Panc1 (cell line): ENCODE data around the gene NECTIN1. TPM values are rescaled to one million over a fixed set of nuclear protein-coding genes. Genes with fewer than 3 reads are reported as not detected.

Experiments used
- ATAC-seq: fragments of 200-7000 bp; cut with Tn5 transposase; 2 replicates; pipeline ENCODE4 v1.9.1; 2020; ENCODE audit warnings: mild to moderate bottlenecking, moderate library complexity
- BruUV-seq: library from RNA; stranded (reverse); fragments of 400-500 nt; replicated peaks from 2 replicates; lab custom pipeline; 2021; lab: Mats Ljungman, UMichigan
- CTCF ChIA-PET: fragments of 300-600 bp; sonication (Branson Sonifier 250); formaldehyde crosslinking; loops from one replicate; lab custom pipeline; 2022; ENCODE audit warnings: antibody characterized with exemption; lab: Charles Lee
- POLR2A ChIA-PET: fragments of 300-600 bp; sonication (Branson Sonifier 250); formaldehyde crosslinking; loops from one replicate; lab custom pipeline; 2022; ENCODE audit warnings: antibody characterized with exemption; lab: Charles Lee
- DNase-seq: peaks from one replicate; pipeline ENCODE4 v3.0.0-alpha.2; 2010; ENCODE audit warnings: low read depth, low spot score
- H3K27ac ChIP-seq: 2 replicates; pipeline ENCODE4 v1.5.1; 2011; ENCODE audit warnings: mild to moderate bottlenecking, low read length, inconsistent platforms
- H3K27me3 ChIP-seq: fragments of 200-500 bp; sonication (Bioruptor generic); 2 replicates; pipeline ENCODE4 v1.6.0; 2014; ENCODE audit warnings: low read length, inconsistent platforms; ENCODE audit not compliant: control insufficient read depth, insufficient read depth
- H3K36me3 ChIP-seq: fragments of 200-500 bp; sonication (Bioruptor generic); 2 replicates; pipeline ENCODE4 v1.5.1; 2014; ENCODE audit warnings: inconsistent platforms, mild to moderate bottlenecking, low read length, moderate library complexity; ENCODE audit not compliant: control insufficient read depth, insufficient read depth
- H3K4me1 ChIP-seq: 2 replicates; pipeline ENCODE4 v1.5.1; 2011; ENCODE audit warnings: inconsistent platforms, mild to moderate bottlenecking, low read length, moderate library complexity; ENCODE audit not compliant: control insufficient read depth, insufficient read depth
- H3K4me3 ChIP-seq, 2 experiments: 2 replicates each; pipeline ENCODE4 v1.5.1; 2011 to 2012; ENCODE audit warnings: low read depth in 2 of 2, low read length in 2 of 2, mild to moderate bottlenecking in 2 of 2, inconsistent platforms in 1 of 2, moderate library complexity in 1 of 2
- H3K9me3 ChIP-seq: fragments of 200-500 bp; sonication (Bioruptor generic); 2 replicates; pipeline ENCODE4 v1.5.1; 2014; ENCODE audit warnings: low read depth, mild to moderate bottlenecking, inconsistent platforms, low read length, moderate library complexity; ENCODE audit not compliant: control insufficient read depth, insufficient read depth
- CTCF ChIP-seq: fragments of 450-650 bp; IDR thresholded peaks from 2 replicates; pipeline ENCODE4 v1.5.1; 2017; ENCODE audit warnings: mild to moderate bottlenecking
- POLR2AphosphoS5 ChIP-seq: IDR thresholded peaks from 2 replicates; pipeline ENCODE4 v1.6.1; 2012; ENCODE audit warnings: mild to moderate bottlenecking, low read depth, low read length, moderate library complexity
- REST ChIP-seq, 2 experiments: IDR thresholded peaks; 2 replicates each; pipeline ENCODE4 v1.6.1; 2011 to 2012; ENCODE audit warnings: low read depth in 2 of 2, control low read depth in 1 of 2, low read length in 1 of 2, mild to moderate bottlenecking in 1 of 2, moderate library complexity in 1 of 2; ENCODE audit not compliant: insufficient read depth in 1 of 2
- SIN3A ChIP-seq: IDR thresholded peaks from 2 replicates; pipeline ENCODE4 v1.6.1; 2012; ENCODE audit warnings: low read depth, mild to moderate bottlenecking, low read length, moderate library complexity, borderline replicate concordance; ENCODE audit not compliant: insufficient read depth
- TCF7L2 ChIP-seq: IDR thresholded peaks from 2 replicates; pipeline ENCODE4 v1.6.1; 2011; ENCODE audit warnings: mild to moderate bottlenecking, low read depth, low read length, inconsistent platforms
- in situ Hi-C: cut with HindIII; loops from 2 replicates; pipeline ENCODE4 v1.10.0; 2016; ENCODE audit warnings: low sequenced_read_pairs, low pct_unique_long_range_greater_than_20kb
- intact Hi-C: fragments of 100-400 bp; cut with micrococcal nuclease; formaldehyde crosslinking; loops from one replicate; pipeline ENCODE4 v1.10.0; 2022; ENCODE audit not compliant: unreplicated experiment
- total RNA-seq: library from RNA; stranded (reverse); gene quantifications from one replicate; pipeline ENCODE4 v1.2.1, GENCODE V29; 2021; ENCODE audit not compliant: unreplicated experiment

Gene NECTIN1
- total RNA-seq, 1 experiment from 2014 or later, result 14.6 TPM

- DNase-seq, result no peak
- Histone ChIP-seq H3K4me3 (no peak overlapping the region), H3K27me3 (no peaks in the 10 kb centered on the region), H3K9me3 (no peaks in the 10 kb centered on the region), H3K4me1 (peaks cover 9% of the 10 kb centered on the region), H3K36me3 (no peaks in the 10 kb centered on the region; the same call in 1 of the 2 replicates), H3K27ac (no peak overlapping the region)
- no TSS peak for BruUV-seq
- intact Hi-C loops, result loop anchor here (10.0 kb wide), 2 partner anchors 239 to 381 kb away; no protein-coding TSS in a partner anchor
- ChIA-PET CTCF (interaction anchor here (0.6 kb wide), 1 partner anchor 89 kb away, joined by 3 read pairs; no protein-coding TSS in a partner anchor), POLR2A (interaction anchor here (0.6 kb wide), 2 partner anchors 359 to 518 kb away, joined by 7 to 14 read pairs; no protein-coding TSS in a partner anchor)
- no peak for TF ChIP-seq SIN3A
- TF ChIP-seq TCF7L2, result no peak
- TF ChIP-seq POLR2AphosphoS5, result no peak
- TF ChIP-seq CTCF, result no peak
- no peak for TF ChIP-seq REST (IDR thresholded peaks at IDR 0.05; ENCODE audit: insufficient read depth in 1 of 2, low read depth in 2 of 2, low read length in 1 of 2)
- in situ Hi-C loops, result no loop called here
- no peak for ATAC-seq
These were observed 5.6 kb downstream of the NECTIN1 start for GRCh38 chr11:119723243-119723951.

DNA sequence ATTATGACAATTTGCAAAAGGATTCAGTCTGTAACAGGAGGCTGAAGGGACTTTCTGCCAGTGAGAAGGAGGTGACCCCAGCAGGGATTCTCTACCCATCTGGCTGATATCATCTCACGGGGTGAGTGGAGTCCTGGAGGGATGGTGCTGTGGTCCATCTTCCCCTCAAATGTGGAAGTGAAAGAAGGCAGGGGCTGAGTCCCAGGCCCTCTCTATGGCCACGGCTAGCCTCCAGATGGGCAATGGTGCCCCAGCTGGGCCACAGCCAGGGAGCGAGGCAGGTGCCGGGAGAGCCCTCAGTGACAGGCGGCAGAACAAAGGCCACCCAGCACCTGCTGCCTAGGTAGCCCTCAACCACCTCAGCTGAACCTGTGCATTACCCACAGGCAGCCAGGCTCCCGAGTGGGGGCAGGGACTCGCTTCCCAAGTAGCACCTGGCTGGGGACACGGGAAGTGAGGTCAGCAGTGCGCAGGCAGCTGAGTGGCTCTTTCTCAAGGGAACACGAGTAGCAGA is 6.7 kb downstream of the NECTIN1 start:
- Histone ChIP-seq H3K27ac (no peak overlapping the region), H3K27me3 (no peaks in the 10 kb centered on the region), H3K4me1 (peaks cover 3% of the 10 kb centered on the region), H3K36me3 (no peaks in the 10 kb centered on the region), H3K4me3 (no peak overlapping the region), H3K9me3 (no peaks in the 10 kb centered on the region)
- CTCF ChIA-PET, result no interaction called here
- intact Hi-C loops, result loop anchor here (10.0 kb wide), 2 partner anchors 238 to 382 kb away; no protein-coding TSS in a partner anchor
- in situ Hi-C loops, result no loop called here
- ATAC-seq (no peak), DNase-seq (no peak)
- no TSS peak for BruUV-seq
- POLR2A ChIA-PET, result interaction anchor here (0.6 kb wide), 2 partner anchors 360 to 517 kb away, joined by 7 to 14 read pairs; no protein-coding TSS in a partner anchor
- TF ChIP-seq POLR2AphosphoS5 (no peak), TCF7L2 (no peak), CTCF (no peak), REST (IDR thresholded peaks at IDR 0.05; ENCODE audit: insufficient read depth in 1 of 2, low read depth in 2 of 2, low read length in 1 of 2) (no peak), SIN3A (no peak)
